ENCODE data around the gene PDIA5.

PDIA5 gene

GRCh38 chr3:123072152-123072551, 5.3 kb downstream of the PDIA5 start:
- Histone ChIP-seq H3K36me3 (replicated peaks) (no peaks in the 10 kb centered on the region), H3K4me3 (ENCODE audit: low read depth, low read length) (no peak overlapping the region), H3K27me3 (replicated peaks) (no peaks in the 10 kb centered on the region), H3K27ac (no peak overlapping the region)
- no peak for TF ChIP-seq CTCF (IDR thresholded peaks at IDR 0.05; ENCODE audit: low read depth, low read length, missing control alignments)
- in situ Hi-C loops (cut with HindIII; ENCODE audit: low pct_ligation_motif_present, low sequenced_read_pairs), result no loop called here
- no peak for DNase-seq

- no peak for DNase-seq
- Histone ChIP-seq H3K27ac (no peak overlapping the region), H3K4me3 (ENCODE audit: low read depth, low read length) (no peak overlapping the region), H3K36me3 (replicated peaks) (no peaks in the 10 kb centered on the region), H3K27me3 (replicated peaks) (no peaks in the 10 kb centered on the region)
- no peak for TF ChIP-seq CTCF (IDR thresholded peaks at IDR 0.05; ENCODE audit: low read depth, low read length, missing control alignments)
- in situ Hi-C loops (cut with HindIII; ENCODE audit: low pct_ligation_motif_present, low sequenced_read_pairs), result no loop called here
Measured at GRCh38 chr3:123072564-123072963, 5.7 kb downstream of the PDIA5 start.

- Histone ChIP-seq H3K4me3 (ENCODE audit: low read depth, low read length) (no peak overlapping the region), H3K36me3 (replicated peaks) (no peaks in the 10 kb centered on the region), H3K27me3 (replicated peaks) (no peaks in the 10 kb centered on the region), H3K27ac (no peak overlapping the region)
- no peak for TF ChIP-seq CTCF (IDR thresholded peaks at IDR 0.05; ENCODE audit: low read depth, low read length, missing control alignments)
- DNase-seq, result no peak
- in situ Hi-C loops (cut with HindIII; ENCODE audit: low pct_ligation_motif_present, low sequenced_read_pairs), result no loop called here
Measured at GRCh38 chr3:123075359-123075758, 8.5 kb downstream of the PDIA5 start.

GRCh38 chr3:123076112-123076495, 9.3 kb downstream of the PDIA5 start:
- Histone ChIP-seq H3K36me3 (replicated peaks) (no peaks in the 10 kb centered on the region), H3K27me3 (replicated peaks) (no peaks in the 10 kb centered on the region), H3K4me3 (ENCODE audit: low read depth, low read length) (no peak overlapping the region), H3K27ac (no peak overlapping the region)
- no peak for TF ChIP-seq CTCF (IDR thresholded peaks at IDR 0.05; ENCODE audit: low read depth, low read length, missing control alignments)
- DNase-seq, result no peak
- in situ Hi-C loops (cut with HindIII; ENCODE audit: low pct_ligation_motif_present, low sequenced_read_pairs), result no loop called here

- DNase-seq, result no peak
- no peak overlapping the region for H3K27ac ChIP-seq
- in situ Hi-C loops (cut with HindIII; ENCODE audit: low pct_ligation_motif_present, low sequenced_read_pairs), result no loop called here
Measured at GRCh38 chr3:123076496-123077418, 9.9 kb downstream of the PDIA5 start.

More at GRCh38 chr3:123076496-123077418, 9.9 kb downstream of the PDIA5 start:
- no peak for TF ChIP-seq CTCF (IDR thresholded peaks at IDR 0.05; ENCODE audit: low read depth, low read length, missing control alignments)
- Histone ChIP-seq H3K4me3 (ENCODE audit: low read depth, low read length) (no peak overlapping the region), H3K36me3 (replicated peaks) (no peaks in the 10 kb centered on the region), H3K27me3 (replicated peaks) (no peaks in the 10 kb centered on the region)

Data from brain microvascular endothelial cell (primary cell).